TTC549 (cell line): ENCODE measurements around the gene SFXN4.
"Not testable (repeated sequence)": the region's sequence is repeated elsewhere in the genome, so short reads cannot be mapped to it uniquely, and the experiment has no call there.

Experiments
- FAIRE-seq: peaks from 2 replicates; lab custom pipeline; 2012; peaks lifted over from hg19 to GRCh38; lab: Jason Lieb, UNC

SFXN4 gene

DNA sequence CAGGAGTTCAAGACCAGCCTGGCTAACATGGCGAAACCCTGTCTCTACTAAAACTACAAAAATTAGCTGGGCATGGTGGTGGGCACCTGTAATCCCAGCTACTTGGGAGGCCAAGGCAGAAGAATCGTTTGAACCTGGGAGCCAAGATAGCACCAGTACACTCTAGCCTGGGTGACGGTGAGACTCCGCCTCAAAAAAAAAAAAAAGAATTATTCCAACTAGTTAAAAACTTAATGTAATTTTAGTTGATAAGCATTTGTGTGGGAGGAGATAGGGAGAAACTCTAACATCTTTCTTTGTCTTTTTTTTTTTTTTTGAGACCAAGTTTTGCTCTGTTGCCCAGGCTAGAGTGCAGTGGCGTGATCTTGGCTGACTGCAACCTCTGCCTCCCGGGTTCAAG, 58.4 kb downstream of the SFXN4 start:
- not testable (repeated sequence) for FAIRE-seq

DNA sequence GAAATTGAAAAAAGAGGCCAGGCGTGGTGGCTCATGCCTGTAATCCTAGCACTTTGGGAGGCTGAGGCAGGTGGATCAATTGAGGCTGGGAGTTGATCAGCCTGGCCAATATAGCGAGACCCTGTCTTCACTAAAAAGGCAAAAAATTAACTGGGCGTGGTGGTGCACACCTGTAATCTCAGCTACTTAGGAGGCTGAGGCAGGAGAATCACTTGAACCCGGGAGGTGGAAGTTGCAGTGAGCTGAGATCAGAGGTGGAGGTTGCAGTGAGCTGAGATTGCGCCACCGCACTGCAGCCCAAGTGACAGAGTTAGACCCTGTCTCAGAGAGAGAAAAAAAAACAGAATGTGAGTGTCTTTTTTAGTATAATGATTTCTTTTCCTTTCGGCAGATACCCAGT, 59.6 kb downstream of the SFXN4 start:
- not testable (repeated sequence) for FAIRE-seq

DNA sequence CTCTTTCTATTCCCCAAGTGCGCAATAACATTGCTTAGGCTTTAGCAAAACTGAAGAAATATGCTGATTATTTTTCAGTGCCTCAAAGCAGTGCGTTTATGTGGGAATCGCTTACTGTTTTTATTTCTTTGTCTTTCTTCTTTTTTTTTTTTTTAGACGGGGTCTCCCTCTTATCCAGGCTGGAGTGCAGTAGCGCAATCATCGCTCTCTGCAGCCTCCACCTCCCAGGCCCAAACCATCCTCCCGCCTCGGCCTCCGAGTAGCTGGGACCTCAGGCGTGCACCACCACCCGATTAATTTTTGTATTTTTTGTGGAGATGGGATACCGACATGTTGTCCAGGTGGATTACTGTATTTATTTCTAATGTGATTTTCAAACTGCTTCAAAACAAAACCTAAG, 60.4 kb downstream of the SFXN4 start:
- no peak for FAIRE-seq

DNA sequence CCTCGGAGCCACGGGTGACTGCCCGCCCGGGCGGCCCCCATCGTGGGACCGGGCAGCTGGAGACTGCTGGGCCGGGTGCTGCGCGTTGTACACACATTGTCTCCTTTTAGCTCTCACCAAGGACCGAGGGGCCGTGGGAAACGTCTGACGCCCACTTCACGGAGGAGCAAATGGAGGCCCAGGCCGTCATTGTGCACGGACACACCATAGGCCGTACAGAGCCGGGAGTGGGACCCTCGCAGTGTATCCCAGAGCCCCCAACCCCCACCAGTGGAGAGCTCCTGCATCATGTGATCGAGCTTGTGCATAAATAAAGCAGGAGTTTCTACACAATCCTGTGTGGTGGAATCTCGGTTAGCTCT, 60.9 kb downstream of the SFXN4 start:
- no peak for FAIRE-seq

GRCh38 chr10:119103903-119104653, 61.4 kb downstream of the SFXN4 start, which contains the start of gene DENND10:
TSS of gene DENND10 (plus strand) at chr10:119104113. CDS start at chr10:119104143, 30 bp downstream.
- FAIRE-seq, result no peak

DNA sequence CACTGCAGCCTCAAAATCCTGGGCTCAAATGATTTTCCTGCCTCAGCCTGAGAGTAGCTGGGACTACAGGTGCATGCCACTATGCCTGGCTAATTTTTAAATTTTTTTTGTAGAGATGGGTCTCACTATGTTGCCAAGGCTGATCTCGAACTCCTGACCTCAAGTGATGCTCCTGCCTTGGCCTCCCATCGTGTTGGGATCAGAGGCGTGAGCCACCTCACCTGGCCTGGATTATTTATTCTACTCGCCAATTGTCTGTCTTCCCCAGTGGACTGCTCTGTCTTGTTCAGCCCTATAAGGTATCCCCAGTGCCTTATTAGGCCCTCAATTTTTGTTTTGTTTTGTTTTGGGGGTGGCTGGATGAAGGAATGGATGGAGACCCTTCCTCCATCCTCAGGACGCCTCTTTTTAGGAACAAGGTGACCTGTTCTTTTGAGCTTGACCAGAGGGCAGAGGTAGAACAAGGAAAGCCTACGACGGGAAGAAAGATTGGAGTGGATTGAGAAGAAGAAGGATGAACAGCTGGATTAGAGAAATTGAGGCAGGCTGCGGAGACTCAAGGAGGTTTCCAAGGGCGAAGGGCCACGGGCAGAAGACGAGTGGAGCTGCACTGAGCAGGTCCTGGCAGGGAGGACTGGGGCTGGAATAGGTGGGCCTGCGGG, 62.1 kb downstream of the SFXN4 start:
- no peak for FAIRE-seq

DNA sequence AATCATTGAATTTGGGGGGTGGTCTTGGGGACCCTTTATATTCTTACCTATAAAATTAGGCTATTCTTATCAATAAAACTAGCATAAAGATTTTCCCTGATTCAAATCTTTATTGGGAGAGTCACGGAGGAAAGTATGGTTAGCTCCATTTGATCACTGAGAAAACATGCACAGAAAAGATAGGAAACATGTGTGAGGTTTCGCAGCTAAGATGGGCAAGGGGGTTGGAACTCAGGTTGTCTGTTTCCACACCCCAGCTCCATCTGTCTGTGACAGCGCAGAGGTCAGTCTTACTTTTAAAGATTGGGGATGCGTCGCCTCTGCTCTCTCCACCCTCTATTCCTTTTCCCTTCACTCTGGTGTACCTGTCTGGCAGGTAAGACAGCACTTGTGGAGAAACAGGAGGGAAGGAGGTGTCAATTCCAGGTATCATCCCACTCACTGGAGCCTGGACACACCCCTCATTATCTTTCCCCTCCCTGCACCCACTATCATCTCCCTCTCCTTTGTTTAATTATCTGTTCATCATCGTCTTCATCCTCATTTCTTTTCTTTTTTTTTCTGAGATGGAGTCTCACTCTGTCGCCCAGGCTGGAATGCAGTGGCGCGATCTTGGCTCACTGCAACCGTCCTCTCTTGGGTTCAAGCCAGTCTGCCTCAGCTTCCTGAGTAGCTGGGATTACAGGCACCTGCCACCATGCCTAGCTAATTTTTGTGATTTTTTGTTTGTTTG, 64.0 kb downstream of the SFXN4 start:
- no peak for FAIRE-seq

- no peak for FAIRE-seq
Observed at GRCh38 chr10:119100434-119101238, 64.9 kb downstream of the SFXN4 start.

DNA sequence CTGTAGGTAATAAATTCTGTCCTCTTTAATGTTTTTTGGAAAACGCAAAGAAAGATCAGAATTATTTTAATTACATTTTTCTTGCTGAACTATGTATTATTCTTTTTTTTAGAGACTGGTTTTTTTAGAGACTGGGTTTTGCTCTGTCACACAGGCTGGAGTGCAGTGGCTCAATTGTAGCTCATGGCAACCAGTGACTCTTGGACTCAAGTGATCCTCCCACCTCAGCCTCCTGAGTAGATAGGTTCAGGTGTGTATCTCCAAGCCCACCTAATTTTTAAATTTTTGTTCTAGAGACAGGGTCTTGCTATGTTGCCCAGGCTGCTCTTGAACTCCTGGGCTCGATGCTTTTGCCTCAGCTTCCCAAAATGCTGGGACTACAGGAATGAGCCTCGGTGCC, 66.9 kb downstream of the SFXN4 start:
- no peak for FAIRE-seq

GRCh38 chr10:119096641-119097415, 68.7 kb downstream of the SFXN4 start:
- FAIRE-seq, result not testable (repeated sequence)

GRCh38 chr10:119095640-119096039, 69.9 kb downstream of the SFXN4 start:
- no peak for FAIRE-seq

GRCh38 chr10:119090968-119091367, 74.5 kb downstream of the SFXN4 start:
- no peak for FAIRE-seq
